Heart left ventricle (tissue), 16 donors: ENCODE data around the gene COX5B. TPM values are rescaled to one million over a fixed set of nuclear protein-coding genes. Genes with fewer than 3 reads are reported as not detected.

ENCODE experiments used
- ATAC-seq, 4 donors: fragments of 200-7000 bp; cut with Tn5 transposase; one replicate each; pipeline ENCODE4 v1.9.1; 2020 to 2022; ENCODE audit warnings: moderate library complexity in 4 of 4, mild to moderate bottlenecking in 3 of 4, moderate number of reproducible peaks in 1 of 4
- DNase-seq, 5 donors: peaks; one replicate each; pipeline ENCODE4 v3.0.0-alpha.2; 2020
- H3K27ac ChIP-seq, 12 donors: fragments of 200-600 bp; sonication (generic) in 4 of 12; one replicate each; pipeline versions ENCODE4 v1.5.0 to v1.8.0; 2016 to 2022; ENCODE audit warnings: mild to moderate bottlenecking in 2 of 12
- H3K27me3 ChIP-seq, 9 donors: fragments of 200-600 bp; sonication (generic) in 2 of 9; one replicate each; pipeline versions ENCODE4 v1.5.1 to v1.8.0; 2016 to 2022; ENCODE audit warnings: mild to moderate bottlenecking in 3 of 9
- H3K36me3 ChIP-seq, 9 donors: fragments of 200-600 bp; sonication (generic) in 2 of 9; one replicate each; pipeline versions ENCODE4 v1.5.0 to v1.8.0; 2018 to 2022; ENCODE audit warnings: mild to moderate bottlenecking in 2 of 9
- H3K4me1 ChIP-seq, 12 donors: fragments of 200-600 bp; sonication (generic) in 4 of 12; one replicate each; pipeline versions ENCODE4 v1.5.0 to v1.8.0; 2016 to 2022; ENCODE audit warnings: mild to moderate bottlenecking in 3 of 12
- H3K4me3 ChIP-seq, 12 donors: fragments of 200-600 bp; sonication (generic) in 4 of 12; one replicate each; pipeline versions ENCODE4 v1.5.0 to v1.8.0; 2017 to 2022; ENCODE audit warnings: mild to moderate bottlenecking in 9 of 12, moderate library complexity in 4 of 12
- H3K9me3 ChIP-seq, 12 donors: fragments of 200-600 bp; sonication (generic) in 4 of 12; one replicate each; pipeline versions ENCODE4 v1.5.0 to v1.8.0; 2016 to 2022; ENCODE audit warnings: mild to moderate bottlenecking in 1 of 12
- POLR2A ChIP-seq, 2 donors: fragments of 450-650 bp; IDR thresholded peaks; one replicate each; pipeline ENCODE4 v1.6.1; 2017; ENCODE audit warnings: antibody characterized with exemption in 2 of 2, mild to moderate bottlenecking in 2 of 2, moderate library complexity in 2 of 2
- WGBS, 4 donors: extraction: QIAGEN DNeasy Blood & Tissue Kit in 2 of 4; methylation state at CpG; one replicate each; pipeline versions ENCODE4 v1.1.5 to v1.1.7; 2013 to 2018; 5-methylcytosine and 5-hydroxymethylcytosine counted together
- intact Hi-C, 10 donors: fragments of 100-400 bp; cut with DNase I; formaldehyde crosslinking; loops; one replicate each; pipeline versions ENCODE4 v1.11.1 to v1.14.2; 2022
- polyA plus RNA-seq, 2 donors: library from polyadenylated mRNA; stranded (reverse); fragments of 200-250 nt; gene quantifications; one replicate each; pipeline ENCODE4 v1.2.3, GENCODE V29; 2013
- total RNA-seq, 9 donors: library from RNA; depleted of rRNA in 2 of 9; stranded (reverse); fragments of >200 nt in 2 of 9; fragmentation: NEBNext Ultra II Directional in 3 of 9; extraction: Animal tissue kit (Norgen Biotek cat#: 25700) in 3 of 9; gene quantifications; one replicate each; pipeline versions ENCODE4 v1.1.0 to v1.2.4, GENCODE V29; 2016 to 2023
- TF ChIP-seq, protein P1 (sequence below), 12 donors: fragments of 200-600 bp; sonication (generic) in 4 of 12; IDR thresholded peaks; one replicate each; pipeline versions ENCODE4 v1.5.0 to v1.8.0; 2018 to 2022; ENCODE audit warnings: antibody characterized with exemption in 12 of 12, mild to moderate bottlenecking in 5 of 12
- donor health status: ischemic (EF 13 %, LVEDD 7.1; RV severe dilation, severe dysfunction).
- donor health status: healthy with polysubstance abuse.
- donor health status: DM: no; HTN: yes; CAD: no.
- donor health status: DM: no; HTN: no; CAD: no.
- donor health status: ischemic (EF 25% LVEDD 6.9; RV normal size, moderate dysfunction).
- donor health status: ischemic (EF 25% LVEDD 5.7; RV mildly dilated, moderate dysfunction).
- donor health status: healthy.
- donor health status: DM: yes; HTN: yes; CAD: no.
- donor health status: ischemic (EF 35%, LVEDD 5.7; RV mildly dilated, moderate dysfunction).
- donor health status: nonischemic (EF 11% LVEDD 7.7; RV severe dilation, severe dysfunction).
- donor health status: DM: yes; HTN: yes; CAD: no.
- donor health status: PGD.
- donor health status: ischemic (EF 29% LVEDD 5.4; RV normal size, mild dysfunction).
- donor health status: nonischemic (EF 23%, LVEDD 6.1; RV moderate dilation, normal function).

The COX5B gene
- total and polyA plus RNA-seq, 11 donors = 745 to 4,214 (median 1,226) TPM

- Histone ChIP-seq H3K27ac (no peak overlapping the region), H3K27me3 (no peaks in the 10 kb centered on the region), H3K9me3 (peaks cover 0 to 16% (median 1%) of the 10 kb centered on the region in 12 donors), H3K4me3 (no peak overlapping the region), H3K36me3 (peaks cover 0 to 79% (median 50%) of the 10 kb centered on the region in 9 donors), H3K4me1 (no peaks in the 10 kb centered on the region)
- TF ChIP-seq POLR2A (IDR thresholded peaks at IDR 0.05) = no peak
- TF ChIP-seq, protein P1, sequence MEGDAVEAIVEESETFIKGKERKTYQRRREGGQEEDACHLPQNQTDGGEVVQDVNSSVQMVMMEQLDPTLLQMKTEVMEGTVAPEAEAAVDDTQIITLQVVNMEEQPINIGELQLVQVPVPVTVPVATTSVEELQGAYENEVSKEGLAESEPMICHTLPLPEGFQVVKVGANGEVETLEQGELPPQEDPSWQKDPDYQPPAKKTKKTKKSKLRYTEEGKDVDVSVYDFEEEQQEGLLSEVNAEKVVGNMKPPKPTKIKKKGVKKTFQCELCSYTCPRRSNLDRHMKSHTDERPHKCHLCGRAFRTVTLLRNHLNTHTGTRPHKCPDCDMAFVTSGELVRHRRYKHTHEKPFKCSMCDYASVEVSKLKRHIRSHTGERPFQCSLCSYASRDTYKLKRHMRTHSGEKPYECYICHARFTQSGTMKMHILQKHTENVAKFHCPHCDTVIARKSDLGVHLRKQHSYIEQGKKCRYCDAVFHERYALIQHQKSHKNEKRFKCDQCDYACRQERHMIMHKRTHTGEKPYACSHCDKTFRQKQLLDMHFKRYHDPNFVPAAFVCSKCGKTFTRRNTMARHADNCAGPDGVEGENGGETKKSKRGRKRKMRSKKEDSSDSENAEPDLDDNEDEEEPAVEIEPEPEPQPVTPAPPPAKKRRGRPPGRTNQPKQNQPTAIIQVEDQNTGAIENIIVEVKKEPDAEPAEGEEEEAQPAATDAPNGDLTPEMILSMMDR (IDR thresholded peaks at IDR 0.05) = no peak
- 94 to 99% (median 99%) methylated on average over 2 of the region's 2 CpGs for WGBS, 4 donors
- no peak for DNase-seq
- no peak for ATAC-seq
- intact Hi-C loops = no loop called here
Observed at GRCh38 chr2:97653473-97653872, 7.6 kb downstream of the COX5B start.

DNA sequence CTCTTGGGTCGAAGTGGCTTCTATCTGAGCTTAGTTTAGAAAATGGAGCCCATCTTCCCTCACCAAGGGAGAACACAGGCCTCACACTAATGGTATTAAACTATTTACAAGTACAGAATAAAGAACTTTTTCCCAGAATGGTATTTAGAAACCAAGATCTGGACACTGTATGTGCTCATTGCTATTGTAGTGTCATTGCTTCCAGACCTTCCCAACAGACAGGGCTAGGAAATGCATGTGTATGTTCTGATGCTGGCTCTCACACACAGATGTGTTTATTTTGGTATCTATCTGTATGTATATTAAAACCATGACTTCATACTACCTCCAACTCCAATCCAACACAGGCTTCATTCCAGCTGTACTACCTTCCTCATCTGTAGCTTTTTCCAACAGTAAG is 8.0 kb downstream of the COX5B start:
- Histone ChIP-seq H3K9me3 (peaks cover 0 to 16% (median 1%) of the 10 kb centered on the region in 12 donors), H3K27me3 (no peaks in the 10 kb centered on the region), H3K27ac (no peak overlapping the region), H3K36me3 (peaks cover 0 to 79% (median 50%) of the 10 kb centered on the region in 9 donors), H3K4me1 (no peaks in the 10 kb centered on the region), H3K4me3 (no peak overlapping the region)
- intact Hi-C loops = no loop called here
- TF ChIP-seq POLR2A (IDR thresholded peaks at IDR 0.05) = no peak
- TF ChIP-seq, protein P1 (IDR thresholded peaks at IDR 0.05) = no peak
- WGBS, 4 donors = 93 to 96% (median 94%) methylated on average over 1 of the region's 1 CpG
- DNase-seq = no peak
- ATAC-seq = no peak

DNA sequence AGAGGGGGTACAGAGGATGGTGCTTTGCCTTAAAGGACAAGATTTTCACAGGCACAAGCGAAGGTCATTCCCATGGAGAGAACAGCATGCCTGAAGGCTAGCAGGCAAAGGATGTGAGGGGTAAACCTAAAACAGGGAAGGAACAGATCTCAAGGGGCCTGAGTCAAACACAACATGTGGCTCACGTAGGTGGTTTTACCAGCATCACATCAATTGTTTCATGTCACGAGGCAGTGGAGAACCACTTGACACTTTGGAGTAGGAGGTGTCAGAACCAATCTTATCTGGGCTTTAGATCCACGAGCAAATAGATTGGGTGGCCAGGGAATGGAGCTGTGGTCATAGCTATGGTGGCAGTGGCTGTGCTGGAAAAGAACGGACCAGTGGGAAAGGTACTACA is 8.4 kb downstream of the COX5B start:
- Histone ChIP-seq H3K36me3 (peaks cover 0 to 79% (median 50%) of the 10 kb centered on the region in 9 donors), H3K9me3 (peaks cover 0 to 16% (median 1%) of the 10 kb centered on the region in 12 donors), H3K4me1 (no peaks in the 10 kb centered on the region), H3K27me3 (no peaks in the 10 kb centered on the region), H3K27ac (no peak overlapping the region), H3K4me3 (no peak overlapping the region)
- TF ChIP-seq POLR2A (IDR thresholded peaks at IDR 0.05) = no peak
- TF ChIP-seq, protein P1 (IDR thresholded peaks at IDR 0.05) = no peak
- no peak for DNase-seq
- 90 to 94% (median 92%) methylated on average over 5 of the region's 5 CpGs for WGBS, 4 donors
- ATAC-seq = no peak
- intact Hi-C loops = no loop called here

DNA sequence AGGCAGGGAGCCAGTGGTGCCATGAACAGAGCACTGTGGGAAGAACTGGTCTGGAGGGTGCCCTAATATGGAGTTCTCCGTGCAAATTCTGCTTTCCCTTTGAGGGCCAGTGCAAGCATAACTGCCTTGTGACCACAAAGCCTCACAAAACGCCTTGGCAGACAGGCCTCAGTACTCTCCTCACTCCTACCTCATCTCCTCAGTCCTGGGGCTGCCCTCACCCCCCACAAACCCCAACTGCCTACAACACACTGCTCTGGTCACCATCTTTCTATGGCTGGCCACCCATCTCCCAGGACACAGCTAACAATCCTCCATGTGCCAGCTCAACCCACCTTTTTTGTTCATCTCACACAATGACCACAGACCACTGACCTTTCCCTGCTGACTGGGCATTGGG is 8.9 kb downstream of the COX5B start:
- peak in 1 of 4 donors; percentile 17 for ATAC-seq
- peaks cover 0 to 74% (median 48%) of the 10 kb centered on the region in 9 donors for H3K36me3 ChIP-seq
- WGBS, 4 donors = 84 to 94% (median 93%) methylated on average over 2 of the region's 2 CpGs

More for the DNA sequence above, 8.9 kb downstream of the COX5B start:
- Histone ChIP-seq H3K27ac (no peak overlapping the region), H3K4me3 (no peak overlapping the region), H3K4me1 (no peaks in the 10 kb centered on the region), H3K27me3 (no peaks in the 10 kb centered on the region), H3K9me3 (peaks cover 0 to 16% (median 1%) of the 10 kb centered on the region in 12 donors)
- intact Hi-C loops = no loop called here
- DNase-seq = no peak
- TF ChIP-seq, protein P1 (IDR thresholded peaks at IDR 0.05) = no peak
- no peak for TF ChIP-seq POLR2A (IDR thresholded peaks at IDR 0.05)
